Neural crest cell (in vitro differentiated cells): ENCODE data around the gene SUSD5. TPM values are rescaled to one million over a fixed set of nuclear protein-coding genes. Genes with fewer than 3 reads are reported as not detected.
A peak's percentile ranks its signal among the peaks of the same experiment; 100 is the strongest.
"Not testable (repeated sequence)": the region's sequence is repeated elsewhere in the genome, so short reads cannot be mapped to it uniquely, and the experiment has no call there.

Source experiments
- DNase-seq: peaks from one replicate; pipeline ENCODE4 v3.0.0; 2021; ENCODE audit warnings: low read depth, mixed read lengths, low spot score
- H3K27ac Mint-ChIP-seq: one replicate; pipeline ENCODE4 v1.8.0; 2021; ENCODE audit warnings: mild to moderate bottlenecking, mixed read lengths; ENCODE audit not compliant: unreplicated experiment
- H3K27me3 Mint-ChIP-seq: 2 replicates; pipeline ENCODE4 v1.8.0; 2021; ENCODE audit warnings: low read depth, mild to moderate bottlenecking, mixed read lengths
- H3K36me3 Mint-ChIP-seq: 2 replicates; pipeline ENCODE4 v1.8.0; 2021; ENCODE audit warnings: low read depth, mild to moderate bottlenecking, mixed read lengths
- H3K4me1 Mint-ChIP-seq: 2 replicates; pipeline ENCODE4 v1.8.0; 2021; ENCODE audit warnings: mixed read lengths
- H3K4me3 Mint-ChIP-seq: one replicate; pipeline ENCODE4 v1.8.0; 2021; ENCODE audit warnings: mild to moderate bottlenecking, mixed read lengths
- H3K9me3 Mint-ChIP-seq: 2 replicates; pipeline ENCODE4 v1.8.0; 2021; ENCODE audit warnings: mixed read lengths
- total RNA-seq: library from RNA; stranded (reverse); gene quantifications from 2 replicates; pipeline ENCODE4 v1.2.1, GENCODE V29; 2021
- TF ChIP-seq, protein P1 (sequence below): fragments of 200-600 bp; sonication (generic); conservative IDR thresholded peaks from 2 replicates; pipeline ENCODE4 v1.5.0; 2021; ENCODE audit warnings: antibody characterized with exemption, mild to moderate bottlenecking

Gene SUSD5
- total RNA-seq, 1 donor from 2014 or later: 2.1 TPM

DNA sequence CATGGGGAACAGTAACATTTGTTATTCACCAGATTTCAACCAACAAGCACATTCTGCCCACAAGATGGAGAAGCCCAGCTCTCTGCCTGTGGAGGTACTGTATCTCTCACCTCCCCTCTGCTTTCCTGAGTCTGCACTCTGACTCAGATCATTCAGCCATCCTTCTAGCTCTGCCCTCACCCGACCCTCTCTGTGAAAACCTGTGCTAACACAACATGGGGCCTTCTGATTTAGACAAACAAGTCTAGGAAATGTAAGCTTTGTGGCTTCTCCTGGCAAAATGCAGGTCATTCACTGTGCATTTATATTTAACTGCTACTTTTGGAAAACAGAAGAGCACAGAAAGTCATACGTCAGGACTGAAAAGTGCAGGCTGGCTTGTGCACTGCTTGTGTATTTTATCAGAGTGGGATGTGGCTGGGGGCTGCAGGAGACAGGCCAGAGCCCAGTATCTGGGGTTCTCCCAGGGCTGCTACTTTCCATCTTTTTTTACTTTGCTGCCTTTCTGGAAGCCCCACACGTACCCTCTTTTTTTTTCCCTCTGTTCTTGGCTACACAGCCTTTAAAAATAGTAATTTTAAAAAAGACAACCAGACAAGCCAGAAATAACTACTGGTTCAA is 50.8 kb downstream of the SUSD5 start:
- Mint-ChIP-seq H3K4me1 (peaks cover 3% of the 10 kb centered on the region), H3K36me3 (no peaks in the 10 kb centered on the region), H3K27ac (peak overlapping the region; percentile 73), H3K27me3 (no peaks in the 10 kb centered on the region), H3K9me3 (no peaks in the 10 kb centered on the region), H3K4me3 (no peak overlapping the region)
- TF ChIP-seq, protein P1, sequence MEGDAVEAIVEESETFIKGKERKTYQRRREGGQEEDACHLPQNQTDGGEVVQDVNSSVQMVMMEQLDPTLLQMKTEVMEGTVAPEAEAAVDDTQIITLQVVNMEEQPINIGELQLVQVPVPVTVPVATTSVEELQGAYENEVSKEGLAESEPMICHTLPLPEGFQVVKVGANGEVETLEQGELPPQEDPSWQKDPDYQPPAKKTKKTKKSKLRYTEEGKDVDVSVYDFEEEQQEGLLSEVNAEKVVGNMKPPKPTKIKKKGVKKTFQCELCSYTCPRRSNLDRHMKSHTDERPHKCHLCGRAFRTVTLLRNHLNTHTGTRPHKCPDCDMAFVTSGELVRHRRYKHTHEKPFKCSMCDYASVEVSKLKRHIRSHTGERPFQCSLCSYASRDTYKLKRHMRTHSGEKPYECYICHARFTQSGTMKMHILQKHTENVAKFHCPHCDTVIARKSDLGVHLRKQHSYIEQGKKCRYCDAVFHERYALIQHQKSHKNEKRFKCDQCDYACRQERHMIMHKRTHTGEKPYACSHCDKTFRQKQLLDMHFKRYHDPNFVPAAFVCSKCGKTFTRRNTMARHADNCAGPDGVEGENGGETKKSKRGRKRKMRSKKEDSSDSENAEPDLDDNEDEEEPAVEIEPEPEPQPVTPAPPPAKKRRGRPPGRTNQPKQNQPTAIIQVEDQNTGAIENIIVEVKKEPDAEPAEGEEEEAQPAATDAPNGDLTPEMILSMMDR: no peak
- no peak for DNase-seq

DNA sequence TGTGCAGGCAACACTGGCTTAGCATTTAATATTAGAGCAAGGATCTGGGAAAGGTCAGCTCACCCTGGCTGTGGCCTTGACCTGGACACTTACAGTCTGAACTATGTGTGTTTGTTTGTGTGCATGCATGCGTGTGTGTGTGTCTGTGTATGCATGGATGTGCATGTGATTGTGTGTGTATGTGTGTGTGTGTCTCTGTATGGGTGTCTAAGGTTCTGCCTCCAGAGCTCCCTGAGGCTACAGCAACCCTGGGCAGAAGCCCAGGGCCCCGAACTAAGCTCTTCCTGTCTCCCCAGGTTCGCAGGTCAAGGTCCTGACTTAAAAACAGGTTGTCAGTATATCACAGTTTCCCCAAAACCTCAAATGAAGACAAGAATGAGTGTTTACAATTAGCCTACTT is 51.3 kb downstream of the SUSD5 start:
- no peak for DNase-seq
- H3K36me3 Mint-ChIP-seq: no peaks in the 10 kb centered on the region
- H3K4me3 Mint-ChIP-seq: no peak overlapping the region

GRCh38 chr3:33166095-33166494 is 52.5 kb downstream of the SUSD5 start:
- TF ChIP-seq, protein P1: no peak
- H3K4me3 Mint-ChIP-seq: no peak overlapping the region
- H3K36me3 Mint-ChIP-seq: no peaks in the 10 kb centered on the region
- H3K27me3 Mint-ChIP-seq: no peaks in the 10 kb centered on the region
- peaks cover 3% of the 10 kb centered on the region for H3K4me1 Mint-ChIP-seq
- no peak overlapping the region for H3K27ac Mint-ChIP-seq
- no peaks in the 10 kb centered on the region for H3K9me3 Mint-ChIP-seq
- DNase-seq: no peak

More for the DNA sequence above, 51.3 kb downstream of the SUSD5 start:
- no peaks in the 10 kb centered on the region for H3K27me3 Mint-ChIP-seq
- no peaks in the 10 kb centered on the region for H3K9me3 Mint-ChIP-seq
- TF ChIP-seq, protein P1: no peak
- peaks cover 3% of the 10 kb centered on the region for H3K4me1 Mint-ChIP-seq
- H3K27ac Mint-ChIP-seq: no peak overlapping the region

DNA sequence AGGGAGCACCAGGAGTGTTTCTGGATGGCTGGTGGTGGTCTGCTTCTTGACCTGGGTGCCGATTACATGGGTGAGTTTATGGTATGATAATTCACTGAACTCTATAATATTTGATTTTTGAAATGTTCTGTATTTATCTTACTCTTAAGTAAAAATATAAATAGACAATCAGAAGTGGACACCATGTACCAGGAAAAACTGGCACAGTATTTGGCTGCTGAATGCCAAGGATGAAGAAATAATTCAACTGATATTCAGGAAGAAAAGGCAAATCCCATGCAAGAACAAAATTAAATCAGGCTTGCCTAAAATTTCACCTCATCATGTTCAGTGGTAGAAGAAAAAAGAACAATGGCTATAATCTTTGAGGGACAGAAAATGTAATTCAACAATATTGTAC is 53.2 kb downstream of the SUSD5 start:
- no peak overlapping the region for H3K4me3 Mint-ChIP-seq
- DNase-seq: no peak
- no peaks in the 10 kb centered on the region for H3K9me3 Mint-ChIP-seq
- H3K36me3 Mint-ChIP-seq: no peaks in the 10 kb centered on the region
- H3K27me3 Mint-ChIP-seq: no peaks in the 10 kb centered on the region
- TF ChIP-seq, protein P1: no peak
- peaks cover 3% of the 10 kb centered on the region for H3K4me1 Mint-ChIP-seq
- H3K27ac Mint-ChIP-seq: no peak overlapping the region

DNA sequence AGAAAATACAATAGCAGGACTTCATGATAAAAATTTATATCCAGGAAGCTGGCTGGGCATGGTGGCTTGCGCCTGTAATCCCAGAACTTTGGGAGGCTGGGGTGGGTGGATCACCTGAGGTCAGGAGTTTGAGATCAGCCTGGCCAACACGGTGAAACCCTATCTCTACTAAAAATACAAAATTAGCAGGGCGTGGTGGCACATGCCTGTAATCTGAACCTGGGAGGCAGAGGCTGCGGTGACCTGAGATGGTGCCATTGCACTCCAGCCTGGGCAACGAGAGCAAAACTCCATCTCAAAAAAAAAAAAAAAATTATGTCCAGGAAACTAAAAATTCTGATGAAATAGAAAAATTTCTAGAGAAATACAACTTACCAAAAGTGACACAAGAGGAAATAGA is 56.0 kb downstream of the SUSD5 start:
- not testable (repeated sequence) for H3K4me3 Mint-ChIP-seq, H3K27me3 Mint-ChIP-seq, DNase-seq, H3K36me3 Mint-ChIP-seq, H3K27ac Mint-ChIP-seq, H3K9me3 Mint-ChIP-seq, H3K4me1 Mint-ChIP-seq

DNA sequence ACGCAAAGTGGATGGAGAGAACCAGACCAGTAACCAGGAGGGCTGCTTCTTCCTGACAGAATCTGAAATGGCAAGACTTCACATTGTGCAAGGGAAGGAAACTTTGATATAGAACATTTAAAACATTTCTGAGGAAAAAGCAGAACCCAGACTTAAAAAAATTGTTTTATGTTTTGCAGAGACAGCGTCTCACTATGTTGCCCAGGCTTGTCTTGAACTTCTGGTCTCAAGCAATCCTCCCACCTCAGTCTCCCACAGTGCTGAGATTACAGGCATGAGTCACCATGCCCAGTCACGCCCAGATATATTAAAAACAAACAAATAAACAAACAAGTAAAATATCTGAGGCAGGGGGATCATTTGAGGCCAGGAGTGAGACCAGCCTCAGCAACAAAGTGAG is 58.6 kb downstream of the SUSD5 start:
- DNase-seq: no peak
- H3K9me3 Mint-ChIP-seq: no peaks in the 10 kb centered on the region
- TF ChIP-seq, protein P1: no peak
- H3K27me3 Mint-ChIP-seq: no peaks in the 10 kb centered on the region
- H3K36me3 Mint-ChIP-seq: no peaks in the 10 kb centered on the region
- H3K4me3 Mint-ChIP-seq: no peak overlapping the region
- H3K4me1 Mint-ChIP-seq: no peaks in the 10 kb centered on the region
- H3K27ac Mint-ChIP-seq: no peak overlapping the region
